Stimulated activated CD8-positive, alpha-beta memory T cell treated with anti-CD3 and anti-CD28 coated beads, Interleukin-12 subunit alpha, Interleukin-12 subunit beta, amount 100 ng/mL, for 24 hours (primary cell): Measurements from ENCODE around the gene TACO1.

ENCODE experiments used
- DNase-seq: peaks from one replicate; pipeline ENCODE4 v3.0.0-alpha.2; 2020; ENCODE audit errors: extremely low read depth

The TACO1 gene

GRCh38 chr17:63598281-63598680, 2.4 kb upstream of the TACO1 start:
- no peak for DNase-seq

- no peak for DNase-seq
Observed at GRCh38 chr17:63601439-63602371, 1.0 kb downstream of the TACO1 start.

- DNase-seq, result no peak
Observed at GRCh38 chr17:63609816-63610573, 9.3 kb downstream of the TACO1 start.

GRCh38 chr17:63610854-63611253, 10.2 kb downstream of the TACO1 start:
- no peak for DNase-seq

- DNase-seq, result no peak
Observed at GRCh38 chr17:63611354-63611753, 10.7 kb downstream of the TACO1 start.

GRCh38 chr17:63613663-63614062, 13.0 kb downstream of the TACO1 start:
- DNase-seq, result no peak

GRCh38 chr17:63621229-63621683, 20.6 kb downstream of the TACO1 start:
- no peak for DNase-seq

GRCh38 chr17:63621684-63622573, 21.2 kb downstream of the TACO1 start, which contains the start of gene MAP3K3:
TSS of gene MAP3K3 (plus strand) at chr17:63622417. CDS start at chr17:63622760, 343 bp downstream.
- peak; percentile 95 for DNase-seq

GRCh38 chr17:63622574-63623390, 22.1 kb downstream of the TACO1 start:
- peak; percentile 30 for DNase-seq

GRCh38 chr17:63623786-63624530, 23.3 kb downstream of the TACO1 start:
- DNase-seq, result no peak

GRCh38 chr17:63624531-63624880, 23.8 kb downstream of the TACO1 start:
- no peak for DNase-seq

- DNase-seq, result no peak
Observed at GRCh38 chr17:63626551-63627180, 26.0 kb downstream of the TACO1 start.

- no peak for DNase-seq
Observed at GRCh38 chr17:63629627-63630026, 28.9 kb downstream of the TACO1 start.

- no peak for DNase-seq
Observed at GRCh38 chr17:63631062-63631461, 30.4 kb downstream of the TACO1 start.

GRCh38 chr17:63631626-63632025, 30.9 kb downstream of the TACO1 start:
- DNase-seq, result no peak

GRCh38 chr17:63633742-63634141, 33.0 kb downstream of the TACO1 start:
- DNase-seq, result no peak

GRCh38 chr17:63634163-63634562, 33.5 kb downstream of the TACO1 start:
- DNase-seq, result no peak

- DNase-seq, result no peak
Observed at GRCh38 chr17:63634816-63635215, 34.1 kb downstream of the TACO1 start.

- no peak for DNase-seq
Observed at GRCh38 chr17:63635290-63635689, 34.6 kb downstream of the TACO1 start.

- DNase-seq, result no peak
Observed at GRCh38 chr17:63635787-63636186, 35.1 kb downstream of the TACO1 start.
